ENCODE measurements around the gene SLC9A4.

- TF ChIP-seq CTCF (IDR thresholded peaks at IDR 0.05) (no peak), POLR2A (IDR thresholded peaks at IDR 0.05) (no peak)
Measured at GRCh38 chr2:102518170-102518569, 45.1 kb downstream of the SLC9A4 start.
